GM23248 (cell line): ENCODE measurements around the gene PCK2. TPM values are rescaled to one million over a fixed set of nuclear protein-coding genes. Genes with fewer than 3 reads are reported as not detected.

Source experiments
- DNase-seq: peaks from one replicate; pipeline ENCODE4 v3.0.0-alpha.2; 2015
- H2AFZ ChIP-seq: fragments of 200-600 bp; sonication (generic); 2 replicates; pipeline ENCODE4 v1.6.1; 2016; ENCODE audit warnings: antibody characterized with exemption
- H3F3A ChIP-seq: fragments of 200-600 bp; sonication (generic); 2 replicates; pipeline ENCODE4 v1.6.1; 2016; ENCODE audit warnings: mild to moderate bottlenecking, antibody characterized with exemption, mixed run types; ENCODE audit not compliant: insufficient read depth
- H3K27ac ChIP-seq: fragments of 200-600 bp; sonication (generic); 2 replicates; pipeline ENCODE4 v1.5.1; 2016; ENCODE audit warnings: mild to moderate bottlenecking
- H3K27me3 ChIP-seq: fragments of 200-600 bp; sonication (generic); replicated peaks from 2 replicates; pipeline ENCODE4 v1.6.1; 2016; ENCODE audit warnings: mild to moderate bottlenecking; ENCODE audit not compliant: insufficient read depth
- H3K36me3 ChIP-seq: fragments of 200-600 bp; sonication (generic); 2 replicates; pipeline ENCODE4 v1.6.1; 2016; ENCODE audit warnings: low read depth, mild to moderate bottlenecking
- H3K4me1 ChIP-seq: fragments of 200-600 bp; sonication (generic); 2 replicates; pipeline ENCODE4 v1.6.1; 2016; ENCODE audit warnings: mild to moderate bottlenecking; ENCODE audit not compliant: insufficient read depth
- H3K4me2 ChIP-seq: fragments of 200-600 bp; sonication (generic); one replicate; pipeline ENCODE4 v1.6.1; 2016; ENCODE audit warnings: mild to moderate bottlenecking; ENCODE audit not compliant: unreplicated experiment
- H3K4me3 ChIP-seq: fragments of 200-600 bp; sonication (generic); 2 replicates; pipeline ENCODE4 v1.5.1; 2016; ENCODE audit warnings: mild to moderate bottlenecking
- H3K79me2 ChIP-seq: fragments of 200-600 bp; sonication (generic); 2 replicates; pipeline ENCODE4 v1.6.1; 2016; ENCODE audit warnings: mild to moderate bottlenecking; ENCODE audit not compliant: insufficient read depth
- H3K9ac ChIP-seq: fragments of 200-600 bp; sonication (generic); 2 replicates; pipeline ENCODE4 v1.6.1; 2016; ENCODE audit warnings: mild to moderate bottlenecking
- H3K9me2 ChIP-seq: fragments of 200-600 bp; sonication (generic); 2 replicates; pipeline ENCODE4 v1.6.1; 2016; ENCODE audit warnings: mixed run types, mild to moderate bottlenecking, moderate library complexity; ENCODE audit not compliant: insufficient read depth
- H3K9me3 ChIP-seq: fragments of 200-600 bp; sonication (generic); one replicate; pipeline ENCODE4 v1.6.1; 2017; ENCODE audit warnings: low read depth
- H4K20me1 ChIP-seq: fragments of 200-600 bp; sonication (generic); 2 replicates; pipeline ENCODE4 v1.6.0; 2016; ENCODE audit not compliant: insufficient read depth
- EZH2 ChIP-seq: fragments of 200-600 bp; sonication (generic); IDR thresholded peaks from 2 replicates; pipeline ENCODE4 v1.6.1; 2018; ENCODE audit warnings: antibody characterized with exemption, mild to moderate bottlenecking; ENCODE audit not compliant: insufficient read depth, poor library complexity, severe bottlenecking
- EZH2phosphoT487 ChIP-seq: fragments of 200-600 bp; sonication (generic); IDR thresholded peaks from 2 replicates; pipeline ENCODE4 v1.6.1; 2018; ENCODE audit warnings: antibody characterized with exemption, moderate library complexity, mild to moderate bottlenecking, low read depth; ENCODE audit not compliant: insufficient read depth
- WGBS, 2 experiments: methylation state at CpG; one replicate each; pipeline ENCODE4 v1.1.6; 2015 to 2017; ENCODE audit warnings: low lambda C conversion rate in 2 of 2, low coverage in 1 of 2; ENCODE audit errors: missing lambda C conversion rate in 2 of 2; 5-methylcytosine and 5-hydroxymethylcytosine counted together
- in situ Hi-C: fragments of 300-500 bp; cut with MboI; formaldehyde crosslinking; loops from 2 replicates; pipeline ENCODE4 v1.15.0; 2020
- polyA plus RNA-seq: library from polyadenylated mRNA; unstranded; fragments of >200 nt; fragmentation: Nextera tagmentation; extraction: Ambion mirVana; gene quantifications from 2 replicates; pipeline ENCODE4 v1.2.1, GENCODE V29; 2016
- total RNA-seq: library from RNA; depleted of rRNA; stranded (reverse); fragments of >200 nt; shearing (Covaris generic); gene quantifications from 2 replicates; pipeline ENCODE4 v1.2.3, GENCODE V29; 2014

Gene PCK2
- total and polyA plus RNA-seq, 2 experiments from 2014 or later, result 84.3 to 148 TPM

GRCh38 chr14:24089890-24090289 is 4.2 kb upstream of the PCK2 start:
- H3K9ac ChIP-seq, result no peak overlapping the region

GRCh38 chr14:24092110-24092504 is 2.0 kb upstream of the PCK2 start:
- Histone ChIP-seq H3K9me2 (no peaks in the 10 kb centered on the region), H4K20me1 (no peaks in the 10 kb centered on the region), H3K79me2 (peaks cover 30% of the 10 kb centered on the region), H3F3A (peaks cover 12% of the 10 kb centered on the region), H3K27ac (no peak overlapping the region), H3K4me1 (peaks cover 10% of the 10 kb centered on the region), H3K36me3 (peaks cover 5% of the 10 kb centered on the region; the same call in 1 of the 2 replicates), H3K4me2 (no peak overlapping the region), H3K9me3 (no peaks in the 10 kb centered on the region), H2AFZ (no peak overlapping the region), H3K4me3 (no peak overlapping the region), H3K27me3 (no peaks in the 10 kb centered on the region), H3K9ac (no peak overlapping the region)
- TF ChIP-seq EZH2phosphoT487, result no peak
- no peak for TF ChIP-seq EZH2
- in situ Hi-C loops, result no loop called here
- DNase-seq, result no peak

More at GRCh38 chr14:24089890-24090289, 4.2 kb upstream of the PCK2 start:
- H4K20me1 ChIP-seq, result no peaks in the 10 kb centered on the region
- peaks cover 7% of the 10 kb centered on the region for H3K79me2 ChIP-seq
- TF ChIP-seq EZH2phosphoT487, result no peak
- TF ChIP-seq EZH2, result no peak
- 82 to 87% methylated on average over 5 to 6 of the region's 6 CpGs for WGBS, 2 experiments
- H3K4me3 ChIP-seq, result no peak overlapping the region
- H3K36me3 ChIP-seq, result no peaks in the 10 kb centered on the region
- no peak for DNase-seq
- no peak overlapping the region for H3K27ac ChIP-seq
- H3K4me2 ChIP-seq, result no peak overlapping the region
- no peaks in the 10 kb centered on the region for H3K9me2 ChIP-seq
- H2AFZ ChIP-seq, result no peak overlapping the region
- no peaks in the 10 kb centered on the region for H3K27me3 ChIP-seq
- H3K4me1 ChIP-seq, result peaks cover 3% of the 10 kb centered on the region; the same call in 1 of the 2 replicates
- H3F3A ChIP-seq, result peaks cover 12% of the 10 kb centered on the region
- in situ Hi-C loops, result no loop called here
- no peaks in the 10 kb centered on the region for H3K9me3 ChIP-seq

- Histone ChIP-seq H3K4me3 (no peak overlapping the region), H3K79me2 (peaks cover 30% of the 10 kb centered on the region), H3K9me2 (no peaks in the 10 kb centered on the region), H3K9me3 (no peaks in the 10 kb centered on the region), H3K4me2 (no peak overlapping the region), H3K9ac (no peak overlapping the region), H3F3A (peaks cover 12% of the 10 kb centered on the region), H3K4me1 (peaks cover 10% of the 10 kb centered on the region), H3K27ac (no peak overlapping the region), H3K36me3 (peaks cover 7% of the 10 kb centered on the region; the same call in 1 of the 2 replicates), H4K20me1 (no peaks in the 10 kb centered on the region), H3K27me3 (no peaks in the 10 kb centered on the region), H2AFZ (peak overlapping the region; percentile 10; the same call in 1 of the 2 replicates)
- WGBS, 2 experiments, result 71% methylated on average over 4 of the region's 4 CpGs
- peak; percentile 20 for DNase-seq
- in situ Hi-C loops, result no loop called here
- TF ChIP-seq EZH2 (no peak), EZH2phosphoT487 (no peak)
These were observed 1.5 kb upstream of the PCK2 start for GRCh38 chr14:24092505-24093206.

GRCh38 chr14:24093207-24093900 is 757 bp upstream of the PCK2 start:
- TF ChIP-seq EZH2phosphoT487 (no peak), EZH2 (no peak)
- Histone ChIP-seq H3K4me1 (peaks cover 10% of the 10 kb centered on the region), H3F3A (peaks cover 12% of the 10 kb centered on the region), H3K36me3 (peaks cover 14% of the 10 kb centered on the region; the same call in 1 of the 2 replicates), H3K4me3 (no peak overlapping the region), H2AFZ (peak overlapping the region; percentile 75), H3K27me3 (no peaks in the 10 kb centered on the region), H3K9ac (peak overlapping the region; percentile 91), H3K4me2 (no peak overlapping the region), H4K20me1 (no peaks in the 10 kb centered on the region), H3K79me2 (peaks cover 30% of the 10 kb centered on the region), H3K9me3 (no peaks in the 10 kb centered on the region), H3K9me2 (no peaks in the 10 kb centered on the region), H3K27ac (peak overlapping the region; percentile 63)
- no peak for DNase-seq
- WGBS, 2 experiments, result 72 to 77% methylated on average over 19 of the region's 19 CpGs
- in situ Hi-C loops, result no loop called here
